ENCODE measurements around the gene SLC2A13.

- no peak for TF ChIP-seq CTCF (IDR thresholded peaks at IDR 0.05)
- TF ChIP-seq, protein P1, sequence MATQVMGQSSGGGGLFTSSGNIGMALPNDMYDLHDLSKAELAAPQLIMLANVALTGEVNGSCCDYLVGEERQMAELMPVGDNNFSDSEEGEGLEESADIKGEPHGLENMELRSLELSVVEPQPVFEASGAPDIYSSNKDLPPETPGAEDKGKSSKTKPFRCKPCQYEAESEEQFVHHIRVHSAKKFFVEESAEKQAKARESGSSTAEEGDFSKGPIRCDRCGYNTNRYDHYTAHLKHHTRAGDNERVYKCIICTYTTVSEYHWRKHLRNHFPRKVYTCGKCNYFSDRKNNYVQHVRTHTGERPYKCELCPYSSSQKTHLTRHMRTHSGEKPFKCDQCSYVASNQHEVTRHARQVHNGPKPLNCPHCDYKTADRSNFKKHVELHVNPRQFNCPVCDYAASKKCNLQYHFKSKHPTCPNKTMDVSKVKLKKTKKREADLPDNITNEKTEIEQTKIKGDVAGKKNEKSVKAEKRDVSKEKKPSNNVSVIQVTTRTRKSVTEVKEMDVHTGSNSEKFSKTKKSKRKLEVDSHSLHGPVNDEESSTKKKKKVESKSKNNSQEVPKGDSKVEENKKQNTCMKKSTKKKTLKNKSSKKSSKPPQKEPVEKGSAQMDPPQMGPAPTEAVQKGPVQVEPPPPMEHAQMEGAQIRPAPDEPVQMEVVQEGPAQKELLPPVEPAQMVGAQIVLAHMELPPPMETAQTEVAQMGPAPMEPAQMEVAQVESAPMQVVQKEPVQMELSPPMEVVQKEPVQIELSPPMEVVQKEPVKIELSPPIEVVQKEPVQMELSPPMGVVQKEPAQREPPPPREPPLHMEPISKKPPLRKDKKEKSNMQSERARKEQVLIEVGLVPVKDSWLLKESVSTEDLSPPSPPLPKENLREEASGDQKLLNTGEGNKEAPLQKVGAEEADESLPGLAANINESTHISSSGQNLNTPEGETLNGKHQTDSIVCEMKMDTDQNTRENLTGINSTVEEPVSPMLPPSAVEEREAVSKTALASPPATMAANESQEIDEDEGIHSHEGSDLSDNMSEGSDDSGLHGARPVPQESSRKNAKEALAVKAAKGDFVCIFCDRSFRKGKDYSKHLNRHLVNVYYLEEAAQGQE (IDR thresholded peaks at IDR 0.05; ENCODE audit: insufficient read depth in 1 of 2, low read depth in 2 of 2, low read length in 1 of 2): no peak
- TF ChIP-seq TCF7L2 (IDR thresholded peaks at IDR 0.05; ENCODE audit: low read depth, low read length): no peak
- TF ChIP-seq POLR2AphosphoS5 (IDR thresholded peaks at IDR 0.05; ENCODE audit: low read depth, low read length): no peak
Observed at GRCh38 chr12:40142001-40142744, 36.3 kb upstream of the SLC2A13 start.
